IMR-90 (cell line): ENCODE results near the gene EYS. TPM values are rescaled to one million over a fixed set of nuclear protein-coding genes. Genes with fewer than 3 reads are reported as not detected.

ENCODE experiments used
- ATAC-seq: fragments of 200-7000 bp; cut with Tn5 transposase; 2 replicates; pipeline ENCODE4 v1.9.1; 2020; ENCODE audit warnings: low read depth, mild to moderate bottlenecking, moderate library complexity
- BruUV-seq: library from RNA; stranded (reverse); fragments of 400-500 nt; replicated peaks from 2 replicates; lab custom pipeline; 2021; lab: Mats Ljungman, UMichigan
- CTCF ChIA-PET: fragments of 300-600 bp; formaldehyde crosslinking; extraction: SDS; loops from one replicate; lab custom pipeline; 2021; ENCODE audit warnings: antibody characterized with exemption; lab: Yijun Ruan, JAX
- POLR2A ChIA-PET: fragments of 300-600 bp; sonication (Branson Sonifier 250); formaldehyde crosslinking; loops from one replicate; lab custom pipeline; 2022; ENCODE audit warnings: antibody characterized with exemption; ENCODE audit not compliant: unreplicated experiment; lab: Charles Lee
- DNase-seq: peaks from one replicate; pipeline ENCODE4 v3.0.0; 2013
- H2AFZ ChIP-seq: replicated peaks from 2 replicates; pipeline ENCODE3; 2013; ENCODE audit warnings: low read length, mild to moderate bottlenecking; ENCODE audit not compliant: poor library complexity
- H2AK5ac ChIP-seq: 2 replicates; pipeline ENCODE4 v1.6.1; 2013; ENCODE audit warnings: low read depth, low read length, inconsistent platforms
- H2AK9ac ChIP-seq: replicated peaks from 2 replicates; pipeline ENCODE3; 2013; ENCODE audit warnings: mild to moderate bottlenecking, low read depth, low read length, moderate library complexity; ENCODE audit not compliant: poor library complexity
- H2BK120ac ChIP-seq: 2 replicates; pipeline ENCODE4 v1.6.1; 2013; ENCODE audit warnings: low read depth, low read length, inconsistent platforms
- H2BK15ac ChIP-seq: 3 replicates; pipeline ENCODE4 v1.6.1; 2013; ENCODE audit warnings: low read depth, low read length, inconsistent platforms
- H2BK20ac ChIP-seq: 2 replicates; pipeline ENCODE4 v1.6.1; 2013; ENCODE audit warnings: low read depth, mild to moderate bottlenecking, inconsistent platforms, low read length, moderate library complexity
- H2BK5ac ChIP-seq: 2 replicates; pipeline ENCODE4 v1.6.1; 2013; ENCODE audit warnings: mild to moderate bottlenecking, low read depth, low read length, inconsistent platforms; ENCODE audit not compliant: poor library complexity, severe bottlenecking
- H3K14ac ChIP-seq: replicated peaks from 2 replicates; pipeline ENCODE4 v1.6.1; 2013; ENCODE audit warnings: low read depth, low read length, inconsistent platforms
- H3K18ac ChIP-seq: 2 replicates; pipeline ENCODE4 v1.6.1; 2013; ENCODE audit warnings: low read depth, low read length, control low read depth
- H3K23ac ChIP-seq: 2 replicates; pipeline ENCODE4 v1.6.1; 2013; ENCODE audit warnings: low read depth, low read length, inconsistent platforms
- H3K27ac ChIP-seq: 2 replicates; pipeline ENCODE4 v1.5.1; 2013; ENCODE audit warnings: mild to moderate bottlenecking, control low read depth, low read length; ENCODE audit not compliant: insufficient read depth
- H3K27me3 ChIP-seq: 2 replicates; pipeline ENCODE4 v1.6.1; 2013; ENCODE audit warnings: low read length; ENCODE audit not compliant: control insufficient read depth, insufficient read depth
- H3K36me3 ChIP-seq: 2 replicates; pipeline ENCODE4 v1.6.1; 2013; ENCODE audit warnings: low read length, mixed read lengths; ENCODE audit not compliant: control insufficient read depth, insufficient read depth
- H3K4ac ChIP-seq: 2 replicates; pipeline ENCODE4 v1.6.1; 2013; ENCODE audit warnings: low read depth, low read length, inconsistent platforms
- H3K4me1 ChIP-seq: 2 replicates; pipeline ENCODE4 v1.6.1; 2013; ENCODE audit warnings: low read length, mixed read lengths; ENCODE audit not compliant: control insufficient read depth, insufficient read depth
- H3K4me2 ChIP-seq: 2 replicates; pipeline ENCODE4 v1.6.1; 2013; ENCODE audit warnings: low read depth, mild to moderate bottlenecking, control low read depth, low read length, moderate library complexity
- H3K4me3 ChIP-seq: 2 replicates; pipeline ENCODE4 v1.5.1; 2013; ENCODE audit warnings: low read depth, mild to moderate bottlenecking, control low read depth, low read length, moderate library complexity; ENCODE audit not compliant: insufficient read depth
- H3K56ac ChIP-seq: 2 replicates; pipeline ENCODE4 v1.6.1; 2013; ENCODE audit warnings: low read length, inconsistent platforms; ENCODE audit not compliant: insufficient read depth; ENCODE audit errors: extremely low read depth
- H3K79me1 ChIP-seq, 2 experiments: 2 replicates each; pipeline ENCODE4 v1.6.1; 2013; ENCODE audit warnings: low read length in 2 of 2, inconsistent platforms in 1 of 2, low read depth in 1 of 2
- H3K9ac ChIP-seq: 2 replicates; pipeline ENCODE4 v1.6.1; 2013; ENCODE audit warnings: low read depth, low read length, control low read depth
- H3K9me1 ChIP-seq: 2 replicates; pipeline ENCODE4 v1.6.1; 2013; ENCODE audit warnings: low read length, inconsistent platforms; ENCODE audit not compliant: insufficient read depth
- H3K9me3 ChIP-seq: 2 replicates; pipeline ENCODE4 v1.6.1; 2013; ENCODE audit warnings: low read length; ENCODE audit not compliant: control insufficient read depth, insufficient read depth
- H4K20me1 ChIP-seq: 2 replicates; pipeline ENCODE4 v1.6.1; 2013; ENCODE audit warnings: low read length, inconsistent platforms; ENCODE audit not compliant: insufficient read depth
- H4K5ac ChIP-seq: 2 replicates; pipeline ENCODE4 v1.6.1; 2013; ENCODE audit warnings: mild to moderate bottlenecking, low read depth, low read length, control low read depth
- H4K8ac ChIP-seq, 2 experiments: 2 replicates each; pipeline ENCODE4 v1.6.1; 2013; ENCODE audit warnings: low read depth in 2 of 2, low read length in 2 of 2, control low read depth in 1 of 2, inconsistent platforms in 1 of 2
- H4K91ac ChIP-seq: 2 replicates; pipeline ENCODE4 v1.6.1; 2013; ENCODE audit warnings: low read depth, low read length, inconsistent platforms; ENCODE audit not compliant: insufficient read depth
- BHLHE40 ChIP-seq: fragments of 150-350 bp; IDR thresholded peaks from 2 replicates; pipeline ENCODE4 v1.6.1; 2016; ENCODE audit warnings: mild to moderate bottlenecking, low read depth, low read length
- CEBPB ChIP-seq: IDR thresholded peaks from 2 replicates; pipeline ENCODE4 v1.6.1; 2012; ENCODE audit warnings: low read depth, low read length, improper control_type of control experiment
- CHD1 ChIP-seq: IDR thresholded peaks from 2 replicates; pipeline ENCODE4 v1.6.1; 2012; ENCODE audit warnings: low read depth, low read length, improper control_type of control experiment
- MAFK ChIP-seq: IDR thresholded peaks from 2 replicates; pipeline ENCODE4 v1.6.1; 2012; ENCODE audit warnings: low read depth, low read length, improper control_type of control experiment
- MXI1 ChIP-seq: IDR thresholded peaks from 2 replicates; pipeline ENCODE4 v1.6.1; 2012; ENCODE audit warnings: low read depth, mild to moderate bottlenecking, low read length, moderate library complexity, borderline replicate concordance
- POLR2A ChIP-seq: IDR thresholded peaks from 2 replicates; pipeline ENCODE4 v1.6.1; 2012; ENCODE audit warnings: mild to moderate bottlenecking, low read depth, low read length
- RAD21 ChIP-seq: IDR thresholded peaks from 2 replicates; pipeline ENCODE4 v1.6.1; 2012; ENCODE audit warnings: low read length, improper control_type of control experiment
- RCOR1 ChIP-seq: IDR thresholded peaks from 2 replicates; pipeline ENCODE4 v1.6.1; 2012; ENCODE audit warnings: mild to moderate bottlenecking, low read length, improper control_type of control experiment; ENCODE audit not compliant: insufficient replicate concordance
- WGBS, 2 experiments: methylation state at CpG; one replicate each; pipeline versions ENCODE4 v1.1.5 to v1.1.7; 2013; ENCODE audit warnings: missing lambda C conversion rate in 2 of 2; ENCODE audit not compliant: insufficient read length in 1 of 2; ENCODE audit errors: extremely low coverage in 2 of 2; 5-methylcytosine and 5-hydroxymethylcytosine counted together
- dilution Hi-C: fragments of 300-500 bp; cut with HindIII; formaldehyde crosslinking; loops from one replicate; pipeline ENCODE4 v1.14.3; 2018; ENCODE audit warnings: low sequenced_read_pairs; ENCODE audit not compliant: unreplicated experiment
- in situ Hi-C: fragments of 300-500 bp; cut with MboI; formaldehyde crosslinking; loops from 3 replicates; pipeline ENCODE4 v1.14.3; 2019; ENCODE audit warnings: low sequenced_read_pairs, inconsistent platforms, mixed read lengths
- intact Hi-C: fragments of 100-400 bp; cut with micrococcal nuclease; formaldehyde crosslinking; loops from 2 replicates; pipeline ENCODE4 v1.10.0; 2022
- polyA plus RNA-seq, 3 experiments: library from polyadenylated mRNA; depleted of rRNA; stranded (reverse); fragments of >200 nt; gene quantifications; 2 replicates each; pipeline ENCODE4 v1.2.3, GENCODE V29; 2012; ENCODE audit warnings: low replicate concordance in 1 of 3
- total RNA-seq: library from RNA; depleted of rRNA; stranded (reverse); fragments of >200 nt; gene quantifications from 2 replicates; pipeline ENCODE4 v1.2.3, GENCODE V29; 2012
- TF ChIP-seq, protein P1 (sequence below): fragments of 150-350 bp; IDR thresholded peaks from 2 replicates; pipeline ENCODE4 v1.6.1; 2016; ENCODE audit warnings: low read depth, mild to moderate bottlenecking, low read length, moderate library complexity, borderline replicate concordance

Gene EYS
- total and polyA plus RNA-seq, 2 of the 4 experiments (the other 2 are of a cell fraction) = under 0.01 TPM; not detected in 1

DNA sequence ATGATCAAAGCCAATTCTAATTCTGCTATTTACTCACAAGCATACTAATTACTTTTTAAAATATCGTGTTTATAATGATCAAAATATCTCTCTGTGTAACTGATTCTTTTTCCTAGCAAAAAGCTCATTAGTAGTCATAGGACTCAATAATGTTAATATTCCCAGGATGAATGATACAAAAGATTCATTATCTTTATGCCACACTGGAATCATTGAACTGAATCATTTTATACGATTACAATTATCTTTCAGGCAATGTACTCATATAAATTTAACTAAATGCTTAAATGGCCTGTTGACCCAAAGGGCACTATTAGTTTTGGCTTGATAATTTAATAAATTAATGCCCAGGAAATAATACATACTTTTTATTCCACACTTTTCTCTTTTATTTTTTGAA lies 96.3 kb downstream of the EYS start:
- CTCF ChIA-PET = no interaction called here
- Histone ChIP-seq H3K4me3 (no peak overlapping the region), H3K56ac (no peak overlapping the region), H3K36me3 (no peaks in the 10 kb centered on the region), H3K4me1 (no peaks in the 10 kb centered on the region), H4K91ac (no peak overlapping the region), H3K14ac (no peak overlapping the region), H3K18ac (no peak overlapping the region), H2BK20ac (no peak overlapping the region), H3K79me1 (no peaks in the 10 kb centered on the region), H2BK120ac (no peak overlapping the region), H3K27ac (no peak overlapping the region), H3K9ac (no peak overlapping the region), H2BK15ac (no peak overlapping the region), H3K27me3 (no peaks in the 10 kb centered on the region), H2AK5ac (no peak overlapping the region), H4K5ac (no peak overlapping the region), H2AK9ac (no peak overlapping the region), H4K20me1 (no peaks in the 10 kb centered on the region), H3K9me1 (no peaks in the 10 kb centered on the region), H3K23ac (no peak overlapping the region), H4K8ac (no peak overlapping the region), H3K9me3 (no peaks in the 10 kb centered on the region), H3K4me2 (no peak overlapping the region), H2AFZ (no peak overlapping the region), H3K4ac (no peak overlapping the region), H2BK5ac (no peak overlapping the region)
- TF ChIP-seq BHLHE40 = no peak
- TF ChIP-seq, protein P1, sequence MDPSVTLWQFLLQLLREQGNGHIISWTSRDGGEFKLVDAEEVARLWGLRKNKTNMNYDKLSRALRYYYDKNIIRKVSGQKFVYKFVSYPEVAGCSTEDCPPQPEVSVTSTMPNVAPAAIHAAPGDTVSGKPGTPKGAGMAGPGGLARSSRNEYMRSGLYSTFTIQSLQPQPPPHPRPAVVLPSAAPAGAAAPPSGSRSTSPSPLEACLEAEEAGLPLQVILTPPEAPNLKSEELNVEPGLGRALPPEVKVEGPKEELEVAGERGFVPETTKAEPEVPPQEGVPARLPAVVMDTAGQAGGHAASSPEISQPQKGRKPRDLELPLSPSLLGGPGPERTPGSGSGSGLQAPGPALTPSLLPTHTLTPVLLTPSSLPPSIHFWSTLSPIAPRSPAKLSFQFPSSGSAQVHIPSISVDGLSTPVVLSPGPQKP = no peak
- no peak for TF ChIP-seq CEBPB
- TF ChIP-seq POLR2A = no peak
- TF ChIP-seq CHD1 = no peak
- TF ChIP-seq MAFK = no peak
- no peak for TF ChIP-seq MXI1
- TF ChIP-seq RAD21 = no peak
- no peak for TF ChIP-seq RCOR1
- BruUV-seq = no TSS peak
- intact Hi-C loops (no loop called here), dilution Hi-C loops (no loop called here), in situ Hi-C loops (no loop called here)
- no peak for DNase-seq
- POLR2A ChIA-PET = no interaction called here
- WGBS, 2 experiments = no CpG with 5 or more reads among the region's 2 CpGs
- ATAC-seq = no peak
